Neural cell (in vitro differentiated cells): ENCODE data around the gene PAK5.

Source experiments
- EP300 ChIP-seq: fragments of 450-650 bp; conservative IDR thresholded peaks from 2 replicates; pipeline ENCODE4 v1.6.1; 2014; ENCODE audit warnings: antibody characterized with exemption, mild to moderate bottlenecking, moderate library complexity; ENCODE audit not compliant: poor library complexity, severe bottlenecking
- EZH2 ChIP-seq: fragments of 200-600, 300-800 bp; shearing (Covaris generic), sonication (generic); IDR thresholded peaks from 2 replicates; pipeline ENCODE4 v1.6.1; 2014; ENCODE audit warnings: antibody characterized with exemption, low read length, borderline replicate concordance, mild to moderate bottlenecking; ENCODE audit not compliant: insufficient read depth, poor library complexity, severe bottlenecking
- MXI1 ChIP-seq: fragments of 450-650 bp; conservative IDR thresholded peaks from 2 replicates; pipeline ENCODE4 v1.6.1; 2014; ENCODE audit warnings: antibody characterized with exemption, mild to moderate bottlenecking; ENCODE audit not compliant: poor library complexity, severe bottlenecking
- POLR2AphosphoS5 ChIP-seq: IDR thresholded peaks from 2 replicates; pipeline ENCODE4 v1.6.1; 2012
- RAD21 ChIP-seq: fragments of 450-650 bp; conservative IDR thresholded peaks from 2 replicates; pipeline ENCODE4 v1.6.1; 2014; ENCODE audit warnings: antibody characterized with exemption, mild to moderate bottlenecking, moderate library complexity
- SMC3 ChIP-seq: fragments of 450-650 bp; conservative IDR thresholded peaks from 2 replicates; pipeline ENCODE4 v1.6.1; 2014; ENCODE audit warnings: antibody characterized with exemption, mild to moderate bottlenecking, moderate library complexity; ENCODE audit not compliant: poor library complexity
- TAF1 ChIP-seq: IDR thresholded peaks from 2 replicates; pipeline ENCODE4 v1.6.1; 2012; ENCODE audit warnings: low read depth
- TF ChIP-seq, protein P1 (sequence below): fragments of 450-650 bp; IDR thresholded peaks from 2 replicates; pipeline ENCODE4 v1.5.1; 2014; ENCODE audit warnings: antibody characterized with exemption, mild to moderate bottlenecking, moderate library complexity; ENCODE audit not compliant: poor library complexity, severe bottlenecking
- TF ChIP-seq, protein P2 (sequence below): IDR thresholded peaks from 2 replicates; pipeline ENCODE4 v1.6.1; 2012; ENCODE audit warnings: borderline replicate concordance

DNA sequence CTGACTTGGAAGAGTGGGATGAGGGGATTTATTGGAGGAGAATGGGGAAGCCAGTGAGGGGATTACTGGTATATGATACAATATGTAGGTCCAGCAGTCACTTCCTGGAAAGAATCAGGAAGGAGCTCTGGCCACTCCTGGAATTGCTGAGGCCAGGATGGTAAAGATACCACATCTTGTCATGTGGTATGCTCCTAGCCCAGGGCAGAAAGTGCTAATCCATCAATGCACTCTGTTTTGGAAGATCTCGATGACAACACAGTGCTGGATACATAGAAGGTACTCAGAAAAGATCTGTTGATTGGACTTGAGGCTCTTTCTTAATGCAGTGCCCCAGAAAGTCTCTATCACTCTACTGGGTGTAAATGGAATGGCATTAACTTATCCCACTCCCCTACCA, 271.9 kb downstream of the PAK5 start:
- TF ChIP-seq, protein P1, sequence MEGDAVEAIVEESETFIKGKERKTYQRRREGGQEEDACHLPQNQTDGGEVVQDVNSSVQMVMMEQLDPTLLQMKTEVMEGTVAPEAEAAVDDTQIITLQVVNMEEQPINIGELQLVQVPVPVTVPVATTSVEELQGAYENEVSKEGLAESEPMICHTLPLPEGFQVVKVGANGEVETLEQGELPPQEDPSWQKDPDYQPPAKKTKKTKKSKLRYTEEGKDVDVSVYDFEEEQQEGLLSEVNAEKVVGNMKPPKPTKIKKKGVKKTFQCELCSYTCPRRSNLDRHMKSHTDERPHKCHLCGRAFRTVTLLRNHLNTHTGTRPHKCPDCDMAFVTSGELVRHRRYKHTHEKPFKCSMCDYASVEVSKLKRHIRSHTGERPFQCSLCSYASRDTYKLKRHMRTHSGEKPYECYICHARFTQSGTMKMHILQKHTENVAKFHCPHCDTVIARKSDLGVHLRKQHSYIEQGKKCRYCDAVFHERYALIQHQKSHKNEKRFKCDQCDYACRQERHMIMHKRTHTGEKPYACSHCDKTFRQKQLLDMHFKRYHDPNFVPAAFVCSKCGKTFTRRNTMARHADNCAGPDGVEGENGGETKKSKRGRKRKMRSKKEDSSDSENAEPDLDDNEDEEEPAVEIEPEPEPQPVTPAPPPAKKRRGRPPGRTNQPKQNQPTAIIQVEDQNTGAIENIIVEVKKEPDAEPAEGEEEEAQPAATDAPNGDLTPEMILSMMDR, result no peak
- TF ChIP-seq POLR2AphosphoS5 (no peak), SMC3 (no peak), RAD21 (no peak), TAF1 (no peak), EZH2 (no peak), EP300 (no peak), MXI1 (no peak)
- TF ChIP-seq, protein P2, sequence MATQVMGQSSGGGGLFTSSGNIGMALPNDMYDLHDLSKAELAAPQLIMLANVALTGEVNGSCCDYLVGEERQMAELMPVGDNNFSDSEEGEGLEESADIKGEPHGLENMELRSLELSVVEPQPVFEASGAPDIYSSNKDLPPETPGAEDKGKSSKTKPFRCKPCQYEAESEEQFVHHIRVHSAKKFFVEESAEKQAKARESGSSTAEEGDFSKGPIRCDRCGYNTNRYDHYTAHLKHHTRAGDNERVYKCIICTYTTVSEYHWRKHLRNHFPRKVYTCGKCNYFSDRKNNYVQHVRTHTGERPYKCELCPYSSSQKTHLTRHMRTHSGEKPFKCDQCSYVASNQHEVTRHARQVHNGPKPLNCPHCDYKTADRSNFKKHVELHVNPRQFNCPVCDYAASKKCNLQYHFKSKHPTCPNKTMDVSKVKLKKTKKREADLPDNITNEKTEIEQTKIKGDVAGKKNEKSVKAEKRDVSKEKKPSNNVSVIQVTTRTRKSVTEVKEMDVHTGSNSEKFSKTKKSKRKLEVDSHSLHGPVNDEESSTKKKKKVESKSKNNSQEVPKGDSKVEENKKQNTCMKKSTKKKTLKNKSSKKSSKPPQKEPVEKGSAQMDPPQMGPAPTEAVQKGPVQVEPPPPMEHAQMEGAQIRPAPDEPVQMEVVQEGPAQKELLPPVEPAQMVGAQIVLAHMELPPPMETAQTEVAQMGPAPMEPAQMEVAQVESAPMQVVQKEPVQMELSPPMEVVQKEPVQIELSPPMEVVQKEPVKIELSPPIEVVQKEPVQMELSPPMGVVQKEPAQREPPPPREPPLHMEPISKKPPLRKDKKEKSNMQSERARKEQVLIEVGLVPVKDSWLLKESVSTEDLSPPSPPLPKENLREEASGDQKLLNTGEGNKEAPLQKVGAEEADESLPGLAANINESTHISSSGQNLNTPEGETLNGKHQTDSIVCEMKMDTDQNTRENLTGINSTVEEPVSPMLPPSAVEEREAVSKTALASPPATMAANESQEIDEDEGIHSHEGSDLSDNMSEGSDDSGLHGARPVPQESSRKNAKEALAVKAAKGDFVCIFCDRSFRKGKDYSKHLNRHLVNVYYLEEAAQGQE, result no peak
